ENCODE measurements around the gene MSMO1.

GRCh38 chr4:165351359-165352130 lies 24.1 kb downstream of the MSMO1 start:
- TF ChIP-seq CTCF (IDR thresholded peaks at IDR 0.05): no peak
- TF ChIP-seq EZH2 (IDR thresholded peaks at IDR 0.05; ENCODE audit: borderline replicate concordance, insufficient read depth, low read depth, low read length, poor library complexity, severe bottlenecking): no peak

Data from B cell (primary cell).